ENCODE results near the gene SLC22A1.

DNA sequence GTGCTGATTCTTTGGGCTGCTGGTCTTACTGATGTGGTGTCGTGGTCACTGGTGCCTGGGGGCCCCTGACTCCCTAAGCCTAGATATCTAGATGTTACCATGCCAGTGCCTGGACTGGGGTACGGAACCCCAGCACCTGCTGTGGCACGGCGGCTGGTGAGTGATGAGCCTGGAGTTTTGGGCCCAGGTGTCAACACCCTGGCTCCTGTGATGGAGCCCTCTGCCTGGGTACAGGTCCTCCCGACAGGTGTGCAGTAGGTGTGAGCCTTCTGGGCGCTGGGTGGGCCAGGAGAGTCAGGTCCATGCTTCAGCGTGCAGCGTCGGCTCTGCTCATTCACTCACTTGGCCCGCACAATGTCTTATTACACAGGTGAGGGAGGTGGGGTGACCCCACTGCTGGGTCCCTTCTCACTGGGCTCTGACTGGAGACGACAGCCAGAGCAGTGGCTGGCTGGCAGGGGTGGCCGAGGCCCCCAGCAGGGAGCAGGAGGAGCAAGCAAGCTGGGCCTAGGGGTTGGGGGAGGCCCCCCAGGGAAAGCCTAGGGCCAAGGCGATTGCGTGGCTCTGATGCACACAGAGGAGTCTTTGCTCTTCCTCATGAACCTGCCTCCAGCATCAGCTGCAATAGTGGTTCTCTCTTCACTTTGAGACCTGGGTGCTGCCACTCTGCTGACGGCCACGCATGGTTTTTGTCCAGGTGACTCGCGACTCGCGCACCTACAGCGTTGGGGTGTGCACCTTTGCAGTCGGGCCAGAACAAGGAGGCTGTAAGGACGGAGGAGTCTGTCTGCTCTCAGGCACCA lies 42.5 kb upstream of the SLC22A1 start:
- TF ChIP-seq, protein P1, sequence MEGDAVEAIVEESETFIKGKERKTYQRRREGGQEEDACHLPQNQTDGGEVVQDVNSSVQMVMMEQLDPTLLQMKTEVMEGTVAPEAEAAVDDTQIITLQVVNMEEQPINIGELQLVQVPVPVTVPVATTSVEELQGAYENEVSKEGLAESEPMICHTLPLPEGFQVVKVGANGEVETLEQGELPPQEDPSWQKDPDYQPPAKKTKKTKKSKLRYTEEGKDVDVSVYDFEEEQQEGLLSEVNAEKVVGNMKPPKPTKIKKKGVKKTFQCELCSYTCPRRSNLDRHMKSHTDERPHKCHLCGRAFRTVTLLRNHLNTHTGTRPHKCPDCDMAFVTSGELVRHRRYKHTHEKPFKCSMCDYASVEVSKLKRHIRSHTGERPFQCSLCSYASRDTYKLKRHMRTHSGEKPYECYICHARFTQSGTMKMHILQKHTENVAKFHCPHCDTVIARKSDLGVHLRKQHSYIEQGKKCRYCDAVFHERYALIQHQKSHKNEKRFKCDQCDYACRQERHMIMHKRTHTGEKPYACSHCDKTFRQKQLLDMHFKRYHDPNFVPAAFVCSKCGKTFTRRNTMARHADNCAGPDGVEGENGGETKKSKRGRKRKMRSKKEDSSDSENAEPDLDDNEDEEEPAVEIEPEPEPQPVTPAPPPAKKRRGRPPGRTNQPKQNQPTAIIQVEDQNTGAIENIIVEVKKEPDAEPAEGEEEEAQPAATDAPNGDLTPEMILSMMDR (IDR thresholded peaks at IDR 0.05): no peak
- TF ChIP-seq POLR2A (IDR thresholded peaks at IDR 0.05): no peak

Data from adrenal gland (tissue), 5 donors.